Endothelial cell of umbilical vein (primary cell): Measurements from ENCODE around the gene CARD14.

ENCODE experiments used
- FOS ChIP-seq: IDR thresholded peaks from 2 replicates; pipeline ENCODE4 v1.6.1; 2011; ENCODE audit warnings: mild to moderate bottlenecking, low read length, moderate library complexity, borderline replicate concordance; ENCODE audit not compliant: insufficient read depth
- JUN ChIP-seq: IDR thresholded peaks from 2 replicates; pipeline ENCODE4 v1.6.1; 2011; ENCODE audit warnings: borderline replicate concordance, low read depth; ENCODE audit not compliant: insufficient read length, insufficient read depth
- POLR2AphosphoS5 ChIP-seq: IDR thresholded peaks from 2 replicates; pipeline ENCODE4 v1.6.1; 2012; ENCODE audit warnings: low read depth, mild to moderate bottlenecking, control low read depth, low read length, moderate library complexity; ENCODE audit not compliant: insufficient read depth
- TF ChIP-seq, protein P1 (sequence below), 2 donors: IDR thresholded peaks; 1 replicate in 1 of 2; 2 replicates in 1 of 2; pipeline ENCODE4 v1.5.1; 2011; ENCODE audit warnings: low read length in 2 of 2, mild to moderate bottlenecking in 2 of 2, moderate library complexity in 2 of 2, control low read depth in 1 of 2, inconsistent platforms in 1 of 2, low read depth in 1 of 2; ENCODE audit not compliant: insufficient read depth in 1 of 2; ENCODE audit errors: extremely low read depth in 1 of 2
- TF ChIP-seq, protein P2 (sequence below): IDR thresholded peaks from 2 replicates; pipeline ENCODE4 v1.6.1; 2011; ENCODE audit not compliant: insufficient read depth, insufficient read length

DNA sequence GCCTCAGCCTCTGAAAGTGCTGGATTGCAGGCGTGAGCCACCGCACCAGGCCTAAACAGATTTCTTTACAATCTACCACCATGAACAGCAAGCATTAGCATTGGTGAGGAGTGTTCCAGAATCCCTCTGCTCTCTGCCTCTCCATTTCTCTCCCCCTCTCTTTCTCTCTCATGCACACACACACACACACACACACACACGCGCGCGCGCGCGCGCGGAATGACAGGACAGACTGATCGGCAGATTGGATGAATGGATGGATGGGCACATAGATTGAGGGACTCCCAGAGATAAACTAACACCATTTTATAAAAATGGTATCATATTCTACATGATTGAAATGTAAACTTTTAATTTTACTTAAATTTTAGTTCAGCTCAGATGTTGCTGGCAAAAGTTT is 3.3 kb downstream of the CARD14 start:
- TF ChIP-seq, protein P1, sequence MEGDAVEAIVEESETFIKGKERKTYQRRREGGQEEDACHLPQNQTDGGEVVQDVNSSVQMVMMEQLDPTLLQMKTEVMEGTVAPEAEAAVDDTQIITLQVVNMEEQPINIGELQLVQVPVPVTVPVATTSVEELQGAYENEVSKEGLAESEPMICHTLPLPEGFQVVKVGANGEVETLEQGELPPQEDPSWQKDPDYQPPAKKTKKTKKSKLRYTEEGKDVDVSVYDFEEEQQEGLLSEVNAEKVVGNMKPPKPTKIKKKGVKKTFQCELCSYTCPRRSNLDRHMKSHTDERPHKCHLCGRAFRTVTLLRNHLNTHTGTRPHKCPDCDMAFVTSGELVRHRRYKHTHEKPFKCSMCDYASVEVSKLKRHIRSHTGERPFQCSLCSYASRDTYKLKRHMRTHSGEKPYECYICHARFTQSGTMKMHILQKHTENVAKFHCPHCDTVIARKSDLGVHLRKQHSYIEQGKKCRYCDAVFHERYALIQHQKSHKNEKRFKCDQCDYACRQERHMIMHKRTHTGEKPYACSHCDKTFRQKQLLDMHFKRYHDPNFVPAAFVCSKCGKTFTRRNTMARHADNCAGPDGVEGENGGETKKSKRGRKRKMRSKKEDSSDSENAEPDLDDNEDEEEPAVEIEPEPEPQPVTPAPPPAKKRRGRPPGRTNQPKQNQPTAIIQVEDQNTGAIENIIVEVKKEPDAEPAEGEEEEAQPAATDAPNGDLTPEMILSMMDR (IDR thresholded peaks at IDR 0.05; ENCODE audit: extremely low read depth in 1 of 2, insufficient read depth in 1 of 2, low read depth in 1 of 2, low read length in 2 of 2) = no peak
- TF ChIP-seq POLR2AphosphoS5 (no peak), JUN (no peak), FOS (no peak)
- TF ChIP-seq, protein P2, sequence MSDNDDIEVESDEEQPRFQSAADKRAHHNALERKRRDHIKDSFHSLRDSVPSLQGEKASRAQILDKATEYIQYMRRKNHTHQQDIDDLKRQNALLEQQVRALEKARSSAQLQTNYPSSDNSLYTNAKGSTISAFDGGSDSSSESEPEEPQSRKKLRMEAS = no peak
